Inferior parietal cortex (tissue), 1 donor: Measurements from ENCODE around the gene PMFBP1.

ENCODE experiments used
- DNase-seq: peaks from one replicate; pipeline ENCODE4 v3.0.0-alpha.2; 2016; ENCODE audit errors: extremely low spot score

The PMFBP1 gene

GRCh38 chr16:72131036-72131435, 40.9 kb downstream of the PMFBP1 start:
- no peak for DNase-seq

- DNase-seq: no peak
Measured at GRCh38 chr16:72129976-72130656, 41.8 kb downstream of the PMFBP1 start.

DNA sequence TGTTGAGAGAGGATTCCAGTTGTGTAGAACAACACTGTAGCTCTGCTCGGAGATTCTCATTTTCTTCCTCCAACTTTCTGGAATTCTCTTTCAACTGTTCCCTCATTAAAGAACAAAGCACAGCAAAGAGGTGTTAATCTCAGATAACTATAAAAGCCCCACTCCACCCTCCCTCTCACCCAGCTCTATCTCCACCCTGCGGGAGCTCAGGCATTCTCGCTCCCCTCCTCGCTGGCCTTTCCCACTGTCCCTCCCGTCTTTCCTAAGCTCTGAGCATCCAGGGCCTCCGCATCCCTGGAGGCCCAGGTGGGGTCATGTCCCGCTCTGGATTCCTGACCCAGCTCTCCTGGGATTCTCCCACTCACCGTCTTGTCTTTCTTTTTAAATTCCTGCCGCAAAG, 43.3 kb downstream of the PMFBP1 start:
- DNase-seq: no peak

- no peak for DNase-seq
Measured at GRCh38 chr16:72126429-72126765, 45.6 kb downstream of the PMFBP1 start.

DNA sequence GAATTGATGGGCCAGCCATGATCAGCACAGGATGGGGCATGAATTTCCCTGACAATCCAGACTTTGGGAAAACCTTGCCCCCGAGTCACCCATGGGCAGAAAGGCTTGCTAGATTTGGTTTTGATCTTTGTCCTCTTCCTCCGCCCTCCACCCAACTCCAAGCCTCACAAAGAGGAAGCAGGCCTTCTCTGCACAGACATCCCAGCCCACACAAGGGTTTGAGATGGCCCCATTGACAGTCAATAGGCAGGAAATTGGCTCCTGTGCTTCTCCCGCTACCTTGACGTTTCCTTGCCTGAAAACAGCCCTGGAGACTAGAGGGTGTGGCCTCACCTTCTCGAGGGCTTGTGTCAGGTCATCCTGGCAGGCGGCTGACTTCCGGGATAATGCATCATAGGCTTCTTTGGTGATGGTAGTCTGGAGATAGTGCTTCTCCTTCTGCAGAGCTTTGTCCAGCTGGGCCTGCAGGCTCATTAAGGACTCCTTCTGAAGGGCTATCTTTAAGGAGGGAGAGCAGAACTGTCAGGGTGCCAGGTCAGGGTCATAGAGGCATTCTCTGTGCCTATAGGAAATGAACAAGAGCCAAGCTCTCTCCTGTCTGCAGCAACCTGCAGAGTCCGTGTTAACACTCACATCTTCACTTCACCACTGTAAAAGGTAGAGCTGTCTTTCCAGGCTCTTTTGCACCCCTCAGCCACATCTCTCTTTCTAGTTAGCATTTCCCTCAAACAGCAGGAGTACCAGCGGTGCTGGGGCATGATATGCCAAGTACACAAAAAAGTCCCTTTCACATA, 46.1 kb downstream of the PMFBP1 start:
- DNase-seq: no peak

GRCh38 chr16:72124761-72125634, 47.0 kb downstream of the PMFBP1 start:
- peak; percentile 85 for DNase-seq

DNA sequence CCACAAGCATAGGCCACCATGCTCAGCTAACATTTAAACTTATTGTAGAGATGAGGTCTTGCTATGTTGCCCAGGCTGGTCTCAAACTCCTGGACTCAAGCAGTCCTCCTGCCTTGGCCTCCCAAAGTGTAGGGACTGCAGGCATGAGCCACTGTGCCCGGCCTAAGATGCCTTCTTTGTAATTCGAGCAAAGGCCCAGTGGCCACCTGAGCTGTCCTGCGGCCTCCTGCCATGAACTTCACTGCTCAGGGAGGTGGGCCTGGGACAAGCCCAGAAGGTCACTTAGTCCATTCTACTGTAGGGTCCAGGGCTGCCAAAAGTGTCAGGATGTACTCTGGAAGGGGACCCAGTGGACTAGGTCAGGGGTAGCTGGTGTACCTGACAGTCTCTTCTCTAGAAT, 47.8 kb downstream of the PMFBP1 start:
- no peak for DNase-seq

DNA sequence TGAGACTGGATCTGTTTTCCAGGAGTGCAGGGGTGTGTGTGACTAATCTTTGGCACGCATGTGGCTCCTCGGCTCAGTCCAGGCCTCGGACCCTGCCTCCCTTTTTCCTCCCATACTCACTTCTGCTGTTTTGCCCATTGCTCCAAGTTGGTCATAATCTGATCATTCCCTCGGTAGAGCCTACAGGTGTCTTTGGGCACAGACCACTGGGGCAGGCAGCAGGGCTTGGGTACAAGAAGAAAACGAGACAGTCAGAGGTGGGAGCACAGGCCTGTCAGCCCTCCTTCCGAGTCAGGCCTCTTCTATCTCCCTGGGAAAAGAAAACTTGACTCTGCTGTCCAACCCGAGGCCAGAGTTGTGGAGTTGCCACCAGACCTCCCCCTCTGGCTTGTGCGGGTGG, 48.5 kb downstream of the PMFBP1 start:
- DNase-seq: no peak

DNA sequence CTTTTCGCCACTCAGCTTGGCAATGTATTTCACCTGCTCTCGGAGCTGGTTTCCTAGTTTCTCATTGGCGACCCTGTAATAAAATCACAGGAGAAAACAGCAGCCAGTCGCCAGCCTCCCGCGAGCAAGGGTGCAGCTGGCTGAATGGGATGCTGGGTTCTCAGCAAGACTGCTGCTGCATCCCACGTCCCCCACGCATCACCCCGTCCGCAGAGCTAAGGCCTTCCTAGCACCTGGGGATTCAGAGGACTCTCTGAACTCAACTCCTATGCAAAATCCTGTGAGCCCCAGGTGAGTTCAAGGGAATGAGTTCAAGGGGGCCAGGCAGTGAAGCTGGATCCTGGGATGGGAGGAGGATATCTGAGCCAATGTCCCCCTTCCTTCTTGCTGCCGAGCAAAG, 49.0 kb downstream of the PMFBP1 start:
- no peak for DNase-seq

DNA sequence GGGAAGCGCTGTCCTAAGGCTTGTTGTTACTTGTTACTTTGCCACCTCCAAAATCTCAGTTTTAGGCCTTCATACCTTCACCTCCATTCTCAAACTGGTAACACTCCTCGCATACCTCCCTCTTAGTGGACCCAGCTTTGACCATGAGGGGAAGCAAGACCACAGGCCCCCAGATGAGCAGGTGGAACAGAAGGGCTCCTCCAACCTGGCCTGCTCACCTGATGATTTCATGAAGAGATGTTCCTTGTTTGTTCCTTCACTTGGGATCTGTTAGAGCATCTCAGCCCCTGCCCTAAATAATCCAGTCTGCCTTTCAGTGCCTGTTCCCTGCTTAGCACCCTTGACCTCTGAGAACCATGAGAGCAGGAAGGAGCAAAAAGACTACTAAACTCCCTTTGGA, 49.6 kb downstream of the PMFBP1 start:
- DNase-seq: no peak

- no peak for DNase-seq
Measured at GRCh38 chr16:72120026-72120425, 51.9 kb downstream of the PMFBP1 start.

DNA sequence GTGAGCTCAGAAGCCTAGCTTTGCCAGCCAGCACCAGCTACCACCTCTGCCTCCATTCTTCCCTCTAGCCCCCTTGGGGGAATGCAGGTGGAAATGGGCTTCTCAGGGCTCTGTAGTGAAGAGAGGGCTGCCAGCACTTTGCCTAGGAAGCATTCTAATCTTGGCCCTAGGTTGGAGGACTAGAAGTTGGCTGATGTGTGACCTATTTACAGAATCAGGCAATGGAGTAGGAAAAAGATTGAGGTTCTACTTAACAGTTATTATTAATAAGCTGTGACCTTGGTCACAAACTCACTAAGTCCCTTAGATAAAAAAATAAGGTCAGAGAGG, 58.4 kb downstream of the PMFBP1 start:
- no peak for DNase-seq

- no peak for DNase-seq
Measured at GRCh38 chr16:72112906-72113615, 58.9 kb downstream of the PMFBP1 start.

DNA sequence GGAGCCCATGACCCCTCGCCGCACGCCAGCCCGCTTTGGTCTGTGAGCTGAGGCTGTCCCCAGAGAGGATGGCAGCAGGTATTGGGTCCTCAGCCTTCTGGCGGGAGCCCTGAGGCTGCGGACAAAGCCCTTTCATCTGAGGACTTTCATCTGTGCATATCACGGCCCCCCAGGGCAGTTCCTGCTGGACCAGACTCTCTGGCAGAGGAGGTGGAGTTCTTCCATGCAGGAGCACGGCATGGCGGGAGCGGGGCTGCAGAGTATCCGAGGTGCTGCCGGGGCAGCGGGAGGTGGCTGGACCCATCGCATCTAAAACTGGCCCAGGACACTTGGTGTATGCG, 59.5 kb downstream of the PMFBP1 start:
- DNase-seq: no peak

GRCh38 chr16:72111657-72112451, 60.1 kb downstream of the PMFBP1 start:
- DNase-seq: no peak

GRCh38 chr16:72110662-72111615, 61.0 kb downstream of the PMFBP1 start:
- no peak for DNase-seq

DNA sequence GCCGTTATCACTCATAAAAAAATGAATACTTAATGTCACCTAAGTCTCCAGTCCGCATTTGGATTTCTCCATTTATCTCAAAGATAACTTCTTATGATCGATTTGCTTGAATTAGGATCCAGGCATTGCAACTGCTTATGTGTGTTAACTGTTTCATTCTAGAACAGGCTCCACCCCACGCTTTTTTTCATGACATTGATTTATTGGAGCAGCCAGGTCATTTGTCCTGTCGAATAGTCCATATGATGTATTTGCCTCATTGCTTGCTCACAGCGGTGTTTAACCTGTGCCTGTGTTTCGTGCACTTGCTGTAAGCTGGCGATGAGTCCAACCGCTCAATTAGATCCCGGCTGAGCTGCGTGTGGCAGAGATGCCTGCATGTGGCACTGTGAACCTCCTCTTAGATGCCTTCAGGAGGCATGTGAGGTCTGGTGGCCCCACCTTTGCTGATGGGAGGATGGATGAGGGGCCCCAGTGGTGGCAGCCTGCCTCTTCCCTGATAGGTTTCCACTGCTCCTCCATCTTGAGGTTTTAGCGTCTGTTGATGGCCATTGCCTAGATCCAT, 61.9 kb downstream of the PMFBP1 start:
- DNase-seq: no peak

DNA sequence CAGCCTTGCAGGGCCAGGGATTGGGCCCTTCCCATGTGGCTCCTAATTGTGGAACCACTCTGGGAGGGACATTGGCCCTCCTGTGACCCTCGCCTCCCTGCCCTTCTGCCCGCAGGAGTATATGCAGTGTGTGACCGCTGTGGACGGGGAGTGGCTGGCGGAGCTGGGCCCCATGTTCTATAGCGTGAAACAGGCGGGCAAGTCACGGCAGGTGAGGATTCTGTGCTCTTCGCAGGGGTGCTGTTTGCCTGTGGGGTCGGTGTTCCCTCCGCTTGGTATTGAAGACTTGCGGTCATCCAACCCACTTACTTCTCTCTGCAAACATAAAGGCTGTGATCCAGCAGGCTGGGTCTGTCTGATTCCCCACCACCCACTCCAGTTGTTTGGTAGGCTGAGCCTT, 62.7 kb downstream of the PMFBP1 start:
- DNase-seq: no peak

DNA sequence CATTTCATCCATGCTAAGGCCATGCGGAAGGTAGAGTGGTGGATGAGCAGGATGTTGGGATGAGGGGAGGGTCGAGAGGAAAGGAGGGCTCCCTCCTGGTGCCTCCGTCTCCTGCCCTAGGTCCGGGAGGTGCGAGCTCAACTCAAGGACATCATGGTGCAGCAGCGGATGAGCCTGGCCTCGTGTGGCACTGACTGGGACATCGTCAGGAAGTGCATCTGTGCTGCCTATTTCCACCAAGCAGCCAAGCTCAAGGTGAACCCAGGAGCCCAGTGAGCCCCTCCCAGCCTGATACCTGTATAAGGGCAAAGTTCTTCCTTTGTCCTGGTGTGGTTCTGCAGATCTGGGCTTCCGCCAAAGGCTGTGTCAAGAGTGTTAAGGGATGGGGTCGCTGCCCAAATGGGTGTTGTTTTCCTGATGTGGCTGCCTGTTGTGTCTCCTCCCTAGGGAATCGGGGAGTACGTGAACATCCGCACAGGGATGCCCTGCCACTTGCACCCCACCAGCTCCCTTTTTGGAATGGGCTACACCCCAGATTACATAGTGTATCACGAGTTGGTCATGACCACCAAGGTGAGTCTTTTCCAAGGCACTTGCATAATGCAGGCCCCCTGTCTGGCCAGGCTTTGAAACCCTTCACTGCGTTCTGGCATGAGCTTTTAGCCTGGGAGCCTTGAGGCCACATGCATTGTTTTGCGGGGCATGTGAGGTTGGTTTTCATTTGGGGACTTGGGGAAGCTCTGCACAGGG, 63.4 kb downstream of the PMFBP1 start:
- no peak for DNase-seq
